ENCODE data around the gene KCNA2.

DNA sequence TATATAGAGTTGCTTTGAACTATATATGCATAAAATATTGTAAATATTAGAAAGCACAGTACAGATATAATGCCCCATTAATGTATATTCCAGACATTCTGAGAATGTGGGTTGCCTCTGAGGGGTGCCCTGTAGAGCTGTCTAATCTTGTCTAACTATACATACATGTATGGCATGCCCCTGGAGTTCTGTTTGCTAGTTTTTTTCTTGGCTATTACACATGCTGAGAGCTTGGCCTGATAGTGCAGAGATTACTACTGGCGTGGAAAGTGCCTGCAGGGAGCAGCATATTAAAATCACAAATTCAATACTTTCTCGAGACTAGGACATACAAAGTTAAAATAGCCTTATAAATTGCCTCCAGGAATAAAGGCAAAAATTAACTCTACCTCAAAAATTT lies 44.5 kb upstream of the KCNA2 start:
- TF ChIP-seq, protein P1, sequence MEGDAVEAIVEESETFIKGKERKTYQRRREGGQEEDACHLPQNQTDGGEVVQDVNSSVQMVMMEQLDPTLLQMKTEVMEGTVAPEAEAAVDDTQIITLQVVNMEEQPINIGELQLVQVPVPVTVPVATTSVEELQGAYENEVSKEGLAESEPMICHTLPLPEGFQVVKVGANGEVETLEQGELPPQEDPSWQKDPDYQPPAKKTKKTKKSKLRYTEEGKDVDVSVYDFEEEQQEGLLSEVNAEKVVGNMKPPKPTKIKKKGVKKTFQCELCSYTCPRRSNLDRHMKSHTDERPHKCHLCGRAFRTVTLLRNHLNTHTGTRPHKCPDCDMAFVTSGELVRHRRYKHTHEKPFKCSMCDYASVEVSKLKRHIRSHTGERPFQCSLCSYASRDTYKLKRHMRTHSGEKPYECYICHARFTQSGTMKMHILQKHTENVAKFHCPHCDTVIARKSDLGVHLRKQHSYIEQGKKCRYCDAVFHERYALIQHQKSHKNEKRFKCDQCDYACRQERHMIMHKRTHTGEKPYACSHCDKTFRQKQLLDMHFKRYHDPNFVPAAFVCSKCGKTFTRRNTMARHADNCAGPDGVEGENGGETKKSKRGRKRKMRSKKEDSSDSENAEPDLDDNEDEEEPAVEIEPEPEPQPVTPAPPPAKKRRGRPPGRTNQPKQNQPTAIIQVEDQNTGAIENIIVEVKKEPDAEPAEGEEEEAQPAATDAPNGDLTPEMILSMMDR (optimal IDR thresholded peaks at IDR 0.05 in 1 of 3, IDR thresholded peaks at IDR 0.05 in 1 of 3, conservative IDR thresholded peaks at IDR 0.05 in 1 of 3; ENCODE audit: extremely low read depth in 1 of 3, insufficient read depth in 2 of 3, low read length in 3 of 3): no peak
- no peak for TF ChIP-seq EZH2 (IDR thresholded peaks at IDR 0.05; ENCODE audit: low read length)

Data from keratinocyte (primary cell).